ENCODE results near the gene MSI2.
"Not testable (repeated sequence)": the region's sequence is repeated elsewhere in the genome, so short reads cannot be mapped to it uniquely, and the experiment has no call there.

Gene MSI2

DNA sequence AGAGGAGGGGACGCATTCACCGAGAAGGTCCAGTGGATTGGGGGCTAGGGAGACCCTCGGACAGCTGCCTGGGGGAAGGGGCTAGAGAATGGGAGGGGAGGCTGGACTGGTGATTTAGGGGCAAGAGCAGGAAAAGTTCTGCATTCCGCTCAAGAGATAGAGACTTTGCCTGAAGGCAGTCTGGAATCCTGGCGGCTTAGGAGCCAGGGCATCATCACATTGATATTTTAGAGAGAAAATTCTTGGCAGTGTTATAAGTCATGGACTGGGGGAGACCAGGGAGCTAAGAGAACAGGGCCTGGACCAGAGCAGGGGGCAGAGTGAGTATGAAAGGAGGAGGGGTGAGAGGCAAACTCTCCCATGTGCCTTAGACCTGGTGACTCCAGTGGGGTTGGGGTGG, 35.8 kb downstream of the MSI2 start:
- no peak for DNase-seq (ENCODE audit: low spot score)

DNA sequence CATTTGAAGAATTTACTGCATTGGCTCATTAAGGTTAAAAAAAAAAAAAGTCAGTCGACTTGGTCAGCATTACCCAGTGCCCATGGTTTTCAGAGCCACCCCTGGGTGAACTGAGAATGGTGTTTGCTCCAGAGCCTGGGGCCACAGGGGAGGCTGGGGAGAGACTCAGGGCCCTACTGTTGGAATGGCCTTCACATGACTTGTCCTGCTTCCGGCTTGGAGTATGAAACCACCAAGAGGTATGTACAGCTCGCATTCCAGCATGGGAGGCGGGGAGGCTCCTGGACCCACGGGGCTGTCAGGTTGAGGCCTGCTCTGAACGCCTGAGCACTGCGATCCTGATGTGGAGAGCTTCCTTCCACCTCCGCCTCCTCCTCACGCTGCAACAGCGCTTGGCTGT, 36.8 kb downstream of the MSI2 start:
- DNase-seq (ENCODE audit: low spot score), result no peak

DNA sequence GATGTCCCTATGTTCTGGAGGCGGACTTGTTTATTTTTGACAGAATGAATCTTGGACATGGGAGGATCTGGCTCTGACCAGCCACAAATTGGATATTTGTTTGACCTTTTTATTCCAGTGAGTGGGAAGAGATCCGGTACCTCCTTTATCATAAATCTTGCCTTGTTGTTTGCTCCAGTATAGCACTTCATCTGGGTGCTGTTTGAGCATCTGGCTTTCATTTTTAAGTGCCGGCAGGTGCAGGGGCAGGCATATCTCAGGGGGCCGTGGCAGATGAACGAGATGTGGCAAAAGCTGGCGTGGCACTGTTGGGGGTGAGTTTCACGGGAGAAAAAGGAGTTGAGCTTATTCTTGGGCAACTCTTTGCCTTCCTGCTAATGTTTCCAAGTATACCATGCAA, 37.8 kb downstream of the MSI2 start:
- no peak for DNase-seq (ENCODE audit: low spot score)

DNA sequence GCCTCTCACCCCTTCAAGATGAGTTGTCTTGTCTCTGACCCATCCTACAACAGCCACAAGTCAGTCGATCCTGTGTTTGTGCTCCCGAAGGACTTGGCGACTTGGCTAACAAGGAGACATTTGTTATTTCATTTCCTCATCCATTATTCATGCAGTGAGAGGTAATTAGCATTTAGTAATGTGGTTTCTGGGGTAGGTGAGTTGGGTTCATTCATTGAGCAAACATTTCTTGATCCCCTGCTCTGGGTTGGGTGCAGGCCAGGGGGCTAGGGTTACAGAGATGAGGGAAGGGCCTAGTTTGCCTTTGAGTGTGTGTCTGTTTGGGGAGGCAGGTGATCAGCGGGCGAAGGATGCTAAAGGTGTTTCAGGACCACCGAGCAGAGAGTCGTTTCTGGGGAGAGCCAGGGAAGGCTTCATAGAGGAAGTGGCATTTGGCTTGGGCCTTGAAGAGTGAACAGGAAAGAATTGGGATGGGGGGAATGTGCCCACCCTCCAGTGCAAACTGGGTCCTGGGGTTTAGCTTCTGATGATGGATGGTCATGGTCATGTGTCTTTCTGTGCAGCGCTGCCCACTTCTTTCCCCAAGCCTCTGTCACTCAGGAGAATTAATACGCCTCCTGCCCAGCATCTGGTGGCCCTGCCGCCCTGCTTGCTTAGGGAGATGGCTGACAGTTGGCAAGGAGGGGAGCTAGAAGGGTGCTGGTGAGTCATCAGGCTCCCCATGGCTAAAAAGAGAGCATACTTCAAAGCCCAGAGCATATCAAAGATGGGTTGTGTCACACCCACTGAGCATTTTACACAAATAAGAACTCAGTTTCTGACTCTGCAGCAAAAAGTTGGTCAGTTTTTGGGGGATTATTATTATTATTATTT, 38.5 kb downstream of the MSI2 start:
- DNase-seq (ENCODE audit: low spot score), result peak; percentile 31

DNA sequence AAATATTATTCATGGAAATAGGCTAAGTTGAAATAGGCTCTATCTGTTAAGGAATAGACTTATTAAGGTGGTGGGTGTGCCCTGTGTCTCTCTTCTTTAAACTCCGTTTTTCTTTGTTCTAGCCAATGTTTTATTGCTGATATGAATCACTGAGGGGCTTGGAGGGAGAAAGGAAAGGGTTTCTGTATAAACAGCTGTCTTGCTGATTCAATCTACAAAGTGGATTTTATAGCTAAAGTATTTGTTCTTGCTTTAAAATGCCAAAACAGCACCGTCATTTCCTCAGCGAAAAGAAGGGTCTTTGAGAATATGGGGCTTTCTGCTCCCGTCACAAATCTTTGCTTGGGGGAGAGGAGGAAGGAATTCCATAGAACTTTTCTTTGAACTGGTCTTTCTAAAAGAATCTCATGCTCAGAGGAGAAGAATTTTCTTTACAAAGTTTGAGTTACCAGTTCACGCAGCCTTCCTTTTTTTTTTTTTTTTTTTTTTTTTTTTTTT, 39.3 kb downstream of the MSI2 start:
- no peak for DNase-seq (ENCODE audit: low spot score)

DNA sequence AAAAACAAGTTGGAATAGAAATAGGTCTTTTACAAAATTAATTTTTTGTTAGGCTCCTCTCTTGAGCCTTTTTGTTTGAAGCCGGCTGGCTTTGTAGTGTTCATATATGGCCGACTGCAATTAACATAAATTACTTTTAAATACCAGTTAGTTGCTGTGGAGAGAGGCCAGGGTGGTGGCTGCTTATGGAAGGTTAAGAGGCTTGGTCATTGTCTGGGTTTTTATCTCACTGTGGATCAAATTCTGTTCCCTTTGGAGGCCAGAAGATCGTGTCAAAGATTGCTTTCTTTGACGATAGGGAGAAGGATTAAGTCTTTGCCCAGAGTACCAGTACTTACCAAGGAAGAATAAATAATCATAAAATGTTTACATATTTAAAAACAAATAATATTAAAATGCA, 39.9 kb downstream of the MSI2 start:
- no peak for DNase-seq (ENCODE audit: low spot score)

DNA sequence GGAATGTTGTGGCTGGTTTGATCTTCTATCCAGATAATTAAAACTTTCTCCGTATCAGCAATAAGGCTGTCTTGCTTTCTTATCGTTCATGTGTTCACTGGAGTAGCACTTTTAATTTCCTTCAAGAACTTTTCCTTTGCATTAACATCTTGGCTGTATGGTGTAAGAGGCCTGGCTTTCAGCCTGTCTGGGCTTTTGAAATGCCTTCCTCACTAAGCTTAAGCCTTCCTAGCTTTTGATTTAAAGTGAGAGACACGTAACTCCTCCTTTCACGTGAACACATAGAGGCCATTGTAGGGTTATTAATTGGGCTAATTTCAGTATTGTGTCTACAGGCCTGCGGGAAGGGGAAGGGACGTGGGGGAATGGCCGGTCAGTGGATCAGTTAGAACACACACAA, 42.9 kb downstream of the MSI2 start:
- no peak for DNase-seq (ENCODE audit: low spot score)

DNA sequence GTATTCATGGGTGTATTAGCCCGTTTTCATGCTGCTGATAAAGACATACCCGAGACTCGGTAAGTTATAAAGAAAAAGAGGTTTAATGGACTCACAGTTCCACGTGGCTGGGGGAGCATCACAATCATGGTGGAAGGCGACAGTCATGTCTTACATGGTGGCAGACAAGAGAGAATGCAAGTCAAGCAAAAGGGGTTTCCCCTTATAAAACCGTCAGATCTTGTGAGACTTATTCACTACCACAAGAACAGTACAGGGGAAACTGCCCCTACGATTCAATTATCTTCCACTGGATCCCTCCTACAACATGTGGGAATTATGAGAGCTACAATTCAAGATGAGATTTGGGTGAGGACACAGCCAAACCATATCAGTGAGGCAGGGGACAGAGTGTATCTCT, 44.3 kb downstream of the MSI2 start:
- DNase-seq (ENCODE audit: low spot score), result not testable (repeated sequence)

DNA sequence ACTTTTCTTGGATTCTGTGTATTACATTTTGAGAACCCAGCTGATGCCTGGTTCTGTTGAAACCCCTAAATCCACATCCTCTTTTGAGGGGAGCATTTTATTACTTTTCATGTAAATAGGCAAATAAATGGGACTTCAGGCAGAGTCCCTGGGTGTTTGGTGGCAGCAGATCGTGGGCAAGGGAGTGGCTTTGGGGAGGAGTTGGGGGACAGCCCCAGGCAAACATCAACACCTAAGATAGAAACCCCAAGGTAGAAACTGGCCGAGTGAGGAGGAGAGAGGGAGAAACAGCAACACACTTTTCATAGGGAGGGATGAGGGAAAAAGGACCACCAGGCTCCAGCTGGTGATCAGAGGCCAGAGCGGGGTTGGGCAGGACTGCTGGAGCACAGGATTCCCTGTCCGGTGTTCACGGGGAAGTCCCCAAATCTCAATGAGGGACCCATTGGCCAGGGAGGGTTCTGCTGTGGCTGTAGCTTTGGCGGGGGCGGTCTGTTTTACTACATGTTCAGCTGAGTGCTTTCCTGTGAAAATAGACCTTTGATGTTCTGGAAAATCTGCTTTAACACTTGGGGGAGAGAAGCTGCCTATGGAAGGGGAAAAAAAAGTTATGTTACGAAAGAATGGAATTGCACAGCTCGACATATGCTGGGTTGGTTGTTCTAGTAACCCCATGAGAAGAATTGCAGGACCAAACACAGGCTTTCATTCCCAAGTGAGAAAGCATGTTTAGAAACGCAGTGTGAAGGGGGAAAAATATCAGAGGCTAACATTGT, 46.6 kb downstream of the MSI2 start:
- no peak for DNase-seq (ENCODE audit: low spot score)

DNA sequence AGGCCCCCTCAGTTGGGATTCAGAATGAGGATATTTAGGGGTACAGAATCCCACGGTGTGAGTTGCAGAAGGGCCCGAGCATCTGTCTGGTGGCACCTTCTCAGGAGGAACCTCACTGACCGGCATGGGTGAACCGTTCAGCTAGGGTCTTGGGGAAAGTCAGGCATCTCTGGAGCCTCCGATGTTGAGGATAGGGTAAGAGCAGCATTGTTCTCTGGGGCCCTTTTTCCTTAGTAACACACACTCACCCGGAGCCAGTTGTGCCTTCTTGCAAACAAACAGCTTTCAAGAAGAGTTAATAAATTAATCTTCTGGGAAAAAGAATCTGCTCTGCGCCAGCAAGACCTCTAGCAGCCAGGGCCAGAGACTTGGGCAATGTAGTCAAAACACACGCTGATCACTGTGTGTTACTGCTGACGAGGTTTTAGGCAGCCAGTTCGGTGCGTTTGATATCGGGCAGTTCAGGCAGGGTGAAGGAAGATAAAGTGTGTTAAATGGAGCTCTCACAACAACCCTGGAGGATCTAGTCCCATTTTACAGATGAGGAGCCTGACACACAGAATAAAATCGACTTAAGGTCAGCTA, 48.9 kb downstream of the MSI2 start:
- no peak for DNase-seq (ENCODE audit: low spot score)

DNA sequence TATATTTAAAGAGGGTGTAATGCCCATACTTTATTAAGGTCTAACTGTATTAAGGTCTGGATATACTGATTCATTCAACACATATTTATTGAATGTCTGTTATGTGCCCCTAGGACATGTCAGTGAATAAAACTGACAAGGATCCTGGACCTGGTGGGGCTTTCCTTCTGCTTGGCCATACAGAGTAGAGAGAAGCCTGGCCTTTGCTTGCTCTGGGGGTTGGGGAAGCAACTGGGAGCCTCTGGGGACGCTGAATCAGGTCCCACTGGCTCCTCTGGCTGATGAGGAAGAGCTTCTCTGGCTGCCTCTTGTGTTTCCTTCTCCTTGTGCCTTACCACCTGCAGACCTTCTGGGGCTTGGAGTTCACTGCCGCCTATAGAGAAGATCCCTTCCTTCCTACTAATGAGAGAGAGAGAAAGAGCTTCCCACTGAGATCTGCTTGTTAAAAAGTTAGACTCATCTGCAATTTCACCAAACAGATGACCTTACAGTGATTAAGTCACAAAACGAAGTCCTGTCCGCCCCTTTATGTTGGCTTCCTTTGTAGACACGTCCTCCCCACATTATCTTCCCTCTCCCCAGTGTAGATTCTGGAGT, 49.7 kb downstream of the MSI2 start:
- no peak for DNase-seq (ENCODE audit: low spot score)

DNA sequence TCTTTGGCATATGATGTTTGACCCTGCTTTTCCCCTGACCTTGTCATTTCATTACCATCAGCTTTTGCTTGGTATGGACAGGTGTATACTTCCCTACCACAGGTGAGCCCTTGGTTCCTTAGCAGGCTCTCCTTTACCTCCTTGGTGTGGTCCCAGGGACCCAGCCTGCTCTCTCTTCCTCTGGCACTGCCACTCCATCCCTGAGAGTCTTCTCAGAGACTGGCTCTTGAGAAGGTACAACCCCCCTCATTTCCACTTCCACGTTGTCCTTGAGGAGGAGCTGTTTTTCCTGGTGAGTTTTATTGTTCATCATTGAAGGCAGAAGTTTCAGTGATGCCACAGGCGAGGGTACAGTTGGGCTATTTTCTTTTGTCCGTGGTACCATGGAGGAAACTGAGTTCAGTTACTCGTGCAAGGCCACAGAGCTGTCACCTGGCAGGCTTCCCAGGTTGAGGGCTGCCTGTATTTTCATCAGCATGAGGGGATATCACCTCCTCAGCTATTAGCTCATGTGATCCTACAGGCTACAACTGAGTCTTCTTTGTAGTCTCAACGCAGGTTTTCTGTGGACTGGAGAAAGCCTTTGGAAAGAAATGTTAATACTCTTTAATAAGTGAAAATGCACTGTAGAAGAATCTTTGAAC, 52.3 kb downstream of the MSI2 start:
- DNase-seq (ENCODE audit: low spot score), result no peak

DNA sequence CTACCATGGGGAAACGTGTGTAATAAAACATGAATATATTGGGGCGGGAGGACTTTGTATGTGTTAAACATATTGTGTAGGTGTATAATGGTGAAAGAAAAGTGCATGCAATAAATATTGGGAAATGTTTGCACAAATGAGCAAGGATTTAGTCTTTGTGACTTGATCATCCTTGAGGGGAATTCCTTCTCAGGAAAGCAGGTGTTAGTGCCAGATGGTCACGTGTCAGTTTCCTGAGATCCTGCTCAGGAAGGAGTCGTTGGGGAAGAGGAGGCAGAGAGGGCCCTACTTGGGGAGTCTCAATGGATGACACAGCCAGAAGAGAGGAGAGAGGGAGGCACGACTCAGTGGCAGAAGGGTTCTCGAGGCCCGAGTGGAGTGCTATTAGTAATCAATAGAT, 53.2 kb downstream of the MSI2 start:
- DNase-seq (ENCODE audit: low spot score), result no peak

DNA sequence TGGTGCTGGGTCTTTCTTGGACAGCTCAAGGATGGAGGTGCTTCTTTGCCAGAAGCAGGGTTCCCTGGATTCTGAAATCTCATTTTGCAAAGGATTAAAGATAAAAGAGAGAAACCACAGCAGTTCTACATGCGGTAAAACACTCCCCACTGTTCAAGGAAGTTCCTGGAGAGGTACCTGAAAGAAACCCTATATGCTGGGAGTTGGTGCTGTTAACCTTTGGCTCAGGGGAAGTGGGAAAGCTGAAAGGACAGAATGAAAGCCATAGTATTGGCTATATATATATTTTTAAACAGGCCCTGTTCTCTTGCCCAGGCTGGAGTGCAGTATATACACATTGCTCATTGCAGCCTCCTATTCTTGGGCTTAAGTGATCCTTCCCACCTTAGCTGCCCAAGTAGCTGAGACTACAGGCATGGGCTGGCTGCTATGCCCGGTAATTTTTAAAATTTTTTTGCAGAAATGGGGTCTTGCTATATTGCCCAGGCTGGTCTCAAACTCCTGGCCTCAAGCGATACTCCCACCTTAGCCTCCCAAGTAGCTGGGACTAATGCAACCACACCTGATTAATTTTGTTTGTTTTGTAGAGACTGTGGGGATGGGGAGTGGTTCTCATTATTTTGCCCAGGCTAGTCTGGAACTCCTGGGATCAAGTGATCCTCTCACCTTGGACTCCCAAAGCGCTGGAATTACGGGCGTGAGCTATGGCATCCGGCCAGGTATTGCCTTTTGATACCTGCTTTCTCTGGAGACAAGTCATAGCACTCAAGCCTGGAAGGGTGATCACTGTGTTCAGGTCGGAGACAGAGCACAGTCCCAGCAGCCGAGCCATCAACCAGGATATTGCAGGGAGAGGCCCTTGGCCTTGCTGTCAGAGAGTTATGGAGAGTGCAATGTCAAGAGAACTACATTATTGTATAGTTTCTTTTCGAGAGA, 55.2 kb downstream of the MSI2 start:
- DNase-seq (ENCODE audit: low spot score), result no peak

DNA sequence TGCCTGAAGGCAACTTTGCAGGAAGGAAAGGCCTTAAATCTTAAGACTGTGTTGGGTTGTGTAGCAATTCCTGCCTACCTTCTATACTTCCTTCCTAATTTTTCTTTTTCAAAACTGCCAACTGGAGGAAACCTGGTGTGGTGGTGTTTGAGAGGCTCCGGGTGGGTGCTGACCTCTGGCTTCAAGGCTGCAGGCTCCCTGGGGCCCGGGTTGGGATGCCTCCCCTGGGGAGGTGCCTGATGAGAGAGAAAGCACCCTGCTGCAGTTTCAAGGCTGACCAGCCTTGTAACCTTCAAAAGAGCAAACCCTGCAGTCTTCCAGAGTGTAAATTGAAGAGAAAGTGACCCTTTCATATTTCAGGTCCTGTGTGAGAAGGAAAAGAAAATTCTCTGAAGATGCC, 55.9 kb downstream of the MSI2 start:
- no peak for DNase-seq (ENCODE audit: low spot score)

DNA sequence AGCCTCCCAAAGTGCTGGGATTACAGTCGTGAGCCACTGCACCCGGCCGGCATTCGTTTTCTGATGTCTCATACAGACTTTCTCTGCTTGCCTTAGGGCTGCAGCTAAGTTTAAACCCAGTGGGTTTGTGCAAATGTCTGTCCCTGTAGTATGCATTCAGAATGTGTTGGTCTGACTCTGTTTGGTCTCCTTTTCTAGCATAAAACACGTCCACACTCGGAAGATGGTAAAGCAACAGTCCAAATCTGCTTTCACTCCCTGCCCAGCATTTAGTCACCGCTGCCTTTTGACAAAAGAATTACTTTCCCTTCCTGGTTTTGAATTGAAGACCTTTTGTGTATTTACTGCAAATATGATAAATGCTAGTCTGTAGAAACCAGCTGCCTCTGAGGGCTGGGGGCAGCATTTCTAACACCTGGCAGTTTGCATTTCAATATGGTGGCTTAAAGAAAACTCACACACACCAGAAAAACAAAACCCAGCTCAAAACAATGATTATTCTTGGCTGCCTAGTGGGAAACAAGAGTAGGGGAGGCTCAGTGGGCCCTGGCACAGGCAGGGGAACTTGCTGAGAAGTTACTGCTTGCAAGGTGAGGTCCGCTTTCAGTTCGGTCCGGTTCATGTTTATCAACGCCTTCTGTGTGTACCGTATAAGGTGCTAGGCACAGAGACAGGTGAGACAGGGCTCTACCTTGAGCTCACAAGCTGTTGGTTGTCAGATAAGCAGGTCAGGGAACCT, 56.9 kb downstream of the MSI2 start:
- DNase-seq (ENCODE audit: low spot score), result no peak

DNA sequence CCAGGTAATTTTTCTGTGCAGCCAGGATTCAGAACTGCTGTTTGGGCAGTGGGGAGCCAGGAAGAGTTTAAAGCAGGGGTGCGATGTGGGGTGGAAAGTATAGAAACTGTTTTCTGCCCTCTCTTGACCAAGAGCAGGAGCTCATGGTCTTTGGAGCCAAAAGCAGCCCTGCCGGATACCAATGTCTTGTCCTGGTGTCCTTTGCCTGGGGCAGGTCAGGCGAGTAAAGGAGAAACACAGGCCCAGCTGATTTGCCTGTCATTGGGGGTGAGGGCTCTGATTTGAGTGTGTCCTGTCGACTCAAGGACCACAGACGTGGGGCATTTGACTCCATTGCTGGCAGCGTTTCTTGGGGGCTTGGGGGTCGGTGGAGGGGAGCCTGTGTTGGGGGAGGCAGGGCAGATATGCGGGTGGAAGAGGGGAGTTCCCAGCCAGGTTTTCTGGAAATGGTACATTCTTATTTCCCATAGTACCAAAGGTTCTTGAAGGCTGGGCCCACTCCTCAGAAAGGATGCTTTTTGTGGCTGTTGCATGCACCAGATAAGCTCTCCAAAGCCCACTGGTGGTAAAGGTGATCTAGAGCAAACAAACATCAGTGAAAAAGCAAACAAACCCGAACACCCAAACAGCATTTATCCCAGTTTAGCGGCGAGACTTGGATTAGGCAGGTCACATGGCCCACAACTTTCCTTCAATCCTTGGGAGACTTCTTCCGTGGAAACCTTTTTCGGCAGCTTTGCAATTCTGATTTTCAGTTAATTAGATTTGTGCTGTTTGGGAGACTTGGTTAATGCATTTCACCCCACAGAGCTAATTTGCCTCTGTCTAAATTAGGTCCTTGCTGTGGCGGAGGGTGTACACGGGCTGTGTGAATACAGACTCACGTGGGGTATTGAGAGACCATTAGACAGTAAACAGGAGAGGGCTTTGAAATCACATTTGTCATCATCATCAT, 59.0 kb downstream of the MSI2 start:
- no peak for DNase-seq (ENCODE audit: low spot score)

DNA sequence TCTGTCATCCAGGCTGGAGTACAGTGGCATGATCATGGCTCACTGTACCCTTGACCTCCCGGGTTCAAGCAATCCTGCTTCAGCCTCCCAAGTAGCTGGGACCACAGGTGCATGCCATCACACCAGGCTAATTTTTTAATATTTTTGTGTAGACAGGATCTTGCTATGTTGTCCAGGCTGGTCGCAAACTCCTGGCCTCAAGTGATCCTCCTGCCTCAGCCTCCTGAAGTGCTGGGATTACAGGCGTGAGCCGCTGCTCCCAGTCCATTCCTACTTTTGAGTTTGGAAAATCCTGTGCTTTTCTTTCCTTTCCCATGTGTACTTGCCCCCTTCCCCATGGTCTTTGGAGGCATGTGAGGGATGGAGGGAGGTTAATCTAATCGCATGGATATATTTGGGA, 60.0 kb downstream of the MSI2 start:
- DNase-seq (ENCODE audit: low spot score), result no peak

DNA sequence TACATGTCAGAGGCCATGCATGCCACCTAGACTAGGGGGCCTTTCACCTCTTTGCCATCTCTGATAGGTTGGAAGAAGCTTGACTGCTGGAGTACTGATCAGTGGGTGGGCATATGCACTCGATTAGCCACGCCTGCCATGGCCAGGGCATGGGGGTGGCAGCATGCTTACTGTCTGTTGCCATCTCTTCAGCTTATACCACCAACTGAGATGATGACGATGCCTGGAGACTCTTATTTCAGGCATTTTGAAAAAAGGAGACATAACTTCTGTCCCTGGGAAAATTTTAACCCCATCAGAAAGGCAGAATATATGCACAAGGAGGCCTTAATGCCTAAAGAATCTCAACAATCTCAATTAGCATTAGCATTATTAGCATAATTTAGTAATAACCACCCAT, 60.8 kb downstream of the MSI2 start:
- no peak for DNase-seq (ENCODE audit: low spot score)

Measured in AG08396 (cell line).